Hepatocyte (in vitro differentiated cells): ENCODE measurements around the gene TMEM135. TPM values are rescaled to one million over a fixed set of nuclear protein-coding genes. Genes with fewer than 3 reads are reported as not detected.

Experiments
- DNase-seq: peaks from one replicate; pipeline ENCODE4 v3.0.0-alpha.2; 2016; ENCODE audit warnings: low spot score
- H2AFZ ChIP-seq: fragments of 200-600 bp; sonication (generic); 2 replicates; pipeline ENCODE4 v1.6.0; 2016; ENCODE audit warnings: antibody characterized with exemption, mild to moderate bottlenecking
- H3K27ac ChIP-seq: fragments of 200-600 bp; sonication (generic); 2 replicates; pipeline ENCODE4 v1.5.1; 2016; ENCODE audit warnings: mild to moderate bottlenecking
- H3K27me3 ChIP-seq: fragments of 200-600 bp; sonication (generic); 2 replicates; pipeline ENCODE4 v1.6.1; 2016
- H3K36me3 ChIP-seq: fragments of 200-600 bp; sonication (generic); replicated peaks from 2 replicates; pipeline ENCODE4 v1.5.1; 2016; ENCODE audit warnings: low read depth; ENCODE audit not compliant: insufficient read depth
- H3K4me1 ChIP-seq: fragments of 200-600 bp; sonication (generic); 2 replicates; pipeline ENCODE4 v1.5.1; 2016; ENCODE audit warnings: mild to moderate bottlenecking, moderate library complexity; ENCODE audit not compliant: insufficient read depth
- H3K4me2 ChIP-seq: fragments of 200-600 bp; sonication (generic); 2 replicates; pipeline ENCODE4 v1.6.0; 2016
- H3K4me3 ChIP-seq: fragments of 200-600 bp; sonication (generic); 2 replicates; pipeline ENCODE4 v1.5.1; 2016; ENCODE audit warnings: mild to moderate bottlenecking
- H3K79me2 ChIP-seq: fragments of 200-600 bp; sonication (generic); 2 replicates; pipeline ENCODE4 v1.6.0; 2017; ENCODE audit warnings: mild to moderate bottlenecking
- H3K9me2 ChIP-seq: fragments of 200-600 bp; sonication (generic); replicated peaks from 2 replicates; pipeline ENCODE4 v1.6.0; 2017; ENCODE audit warnings: mild to moderate bottlenecking; ENCODE audit not compliant: insufficient read depth
- H3K9me3 ChIP-seq: fragments of 200-600 bp; sonication (generic); 2 replicates; pipeline ENCODE4 v1.5.1; 2016; ENCODE audit warnings: low read depth, mild to moderate bottlenecking
- H4K20me1 ChIP-seq: fragments of 200-600 bp; sonication (generic); 2 replicates; pipeline ENCODE4 v1.6.0; 2016; ENCODE audit warnings: mild to moderate bottlenecking; ENCODE audit not compliant: insufficient read depth, poor library complexity, severe bottlenecking
- EZH2 ChIP-seq: fragments of 200-600 bp; sonication (generic); IDR thresholded peaks from 2 replicates; pipeline ENCODE4 v1.6.1; 2016; ENCODE audit warnings: antibody characterized with exemption, mild to moderate bottlenecking, borderline replicate concordance
- EZH2phosphoT487 ChIP-seq: fragments of 200-600 bp; sonication (generic); IDR thresholded peaks from one replicate; pipeline ENCODE4 v1.6.1; 2018; ENCODE audit warnings: antibody characterized with exemption, mild to moderate bottlenecking, low read depth, moderate library complexity; ENCODE audit not compliant: unreplicated experiment, severe bottlenecking
- WGBS: methylation state at CpG from one replicate; pipeline ENCODE4 v1.1.6; 2016; ENCODE audit warnings: low lambda C conversion rate; ENCODE audit errors: missing lambda C conversion rate; 5-methylcytosine and 5-hydroxymethylcytosine counted together
- polyA plus RNA-seq: library from polyadenylated mRNA; unstranded; fragments of >200 nt; fragmentation: Nextera tagmentation; extraction: Ambion mirVana; gene quantifications from 2 replicates; pipeline ENCODE4 v1.2.1, GENCODE V29; 2016
- total RNA-seq: library from RNA; depleted of rRNA; stranded (reverse); fragments of >200 nt; gene quantifications from 2 replicates; pipeline ENCODE4 v1.2.3, GENCODE V29; 2014
- TF ChIP-seq, protein P1 (sequence below): fragments of 200-600 bp; sonication (generic); IDR thresholded peaks from 2 replicates; pipeline ENCODE4 v1.5.1; 2016; ENCODE audit warnings: antibody characterized with exemption, mild to moderate bottlenecking; ENCODE audit not compliant: poor library complexity

Gene TMEM135
- total and polyA plus RNA-seq, 2 experiments from 2014 or later, result 26.7 to 52.0 TPM

DNA sequence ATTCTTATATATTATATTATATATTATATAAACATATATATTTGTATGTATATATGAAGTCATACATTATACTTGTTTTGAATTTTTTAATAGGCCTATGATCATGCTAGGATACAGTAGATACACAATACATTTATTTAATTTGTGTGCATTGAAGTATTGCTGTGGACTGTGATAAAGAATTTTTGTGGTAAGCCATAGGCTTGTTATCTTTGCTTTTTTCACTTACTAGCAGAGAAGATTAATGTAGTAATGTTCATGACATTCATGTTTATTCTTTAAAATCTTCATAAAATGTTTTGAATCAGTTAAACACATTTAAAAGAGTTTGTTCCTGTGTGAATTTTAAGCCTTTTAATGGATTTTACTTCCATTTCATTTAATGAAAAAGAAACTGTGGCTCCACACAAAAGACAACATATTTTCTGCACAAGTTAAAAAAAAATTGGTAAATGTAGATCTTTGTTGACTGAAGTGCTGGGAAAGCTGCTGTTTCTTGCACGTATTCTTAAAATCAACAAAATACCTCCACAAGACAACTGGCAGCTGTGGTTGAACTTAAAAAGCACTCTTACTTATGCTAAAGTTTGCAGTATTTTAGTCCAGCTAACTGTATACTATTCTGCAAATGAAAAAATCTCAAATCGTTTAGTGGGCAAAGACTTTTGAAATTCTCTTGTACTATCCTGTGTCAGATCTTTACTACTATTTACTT, 156.2 kb downstream of the TMEM135 start:
- WGBS, result 49% methylated on average over 2 of the region's 2 CpGs
- H3K4me1 ChIP-seq, result no peaks in the 10 kb centered on the region
- no peaks in the 10 kb centered on the region for H3K79me2 ChIP-seq
- DNase-seq, result no peak
- no peak overlapping the region for H3K4me3 ChIP-seq
- no peaks in the 10 kb centered on the region for H3K9me2 ChIP-seq
- TF ChIP-seq EZH2phosphoT487 (no peak), EZH2 (no peak)
- TF ChIP-seq, protein P1, sequence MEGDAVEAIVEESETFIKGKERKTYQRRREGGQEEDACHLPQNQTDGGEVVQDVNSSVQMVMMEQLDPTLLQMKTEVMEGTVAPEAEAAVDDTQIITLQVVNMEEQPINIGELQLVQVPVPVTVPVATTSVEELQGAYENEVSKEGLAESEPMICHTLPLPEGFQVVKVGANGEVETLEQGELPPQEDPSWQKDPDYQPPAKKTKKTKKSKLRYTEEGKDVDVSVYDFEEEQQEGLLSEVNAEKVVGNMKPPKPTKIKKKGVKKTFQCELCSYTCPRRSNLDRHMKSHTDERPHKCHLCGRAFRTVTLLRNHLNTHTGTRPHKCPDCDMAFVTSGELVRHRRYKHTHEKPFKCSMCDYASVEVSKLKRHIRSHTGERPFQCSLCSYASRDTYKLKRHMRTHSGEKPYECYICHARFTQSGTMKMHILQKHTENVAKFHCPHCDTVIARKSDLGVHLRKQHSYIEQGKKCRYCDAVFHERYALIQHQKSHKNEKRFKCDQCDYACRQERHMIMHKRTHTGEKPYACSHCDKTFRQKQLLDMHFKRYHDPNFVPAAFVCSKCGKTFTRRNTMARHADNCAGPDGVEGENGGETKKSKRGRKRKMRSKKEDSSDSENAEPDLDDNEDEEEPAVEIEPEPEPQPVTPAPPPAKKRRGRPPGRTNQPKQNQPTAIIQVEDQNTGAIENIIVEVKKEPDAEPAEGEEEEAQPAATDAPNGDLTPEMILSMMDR, result no peak
- no peaks in the 10 kb centered on the region for H3K27me3 ChIP-seq
- no peak overlapping the region for H2AFZ ChIP-seq
- no peak overlapping the region for H3K27ac ChIP-seq
- H3K36me3 ChIP-seq, result no peaks in the 10 kb centered on the region
- no peaks in the 10 kb centered on the region for H4K20me1 ChIP-seq
- H3K9me3 ChIP-seq, result no peaks in the 10 kb centered on the region
- H3K4me2 ChIP-seq, result peak overlapping the region; percentile 7

DNA sequence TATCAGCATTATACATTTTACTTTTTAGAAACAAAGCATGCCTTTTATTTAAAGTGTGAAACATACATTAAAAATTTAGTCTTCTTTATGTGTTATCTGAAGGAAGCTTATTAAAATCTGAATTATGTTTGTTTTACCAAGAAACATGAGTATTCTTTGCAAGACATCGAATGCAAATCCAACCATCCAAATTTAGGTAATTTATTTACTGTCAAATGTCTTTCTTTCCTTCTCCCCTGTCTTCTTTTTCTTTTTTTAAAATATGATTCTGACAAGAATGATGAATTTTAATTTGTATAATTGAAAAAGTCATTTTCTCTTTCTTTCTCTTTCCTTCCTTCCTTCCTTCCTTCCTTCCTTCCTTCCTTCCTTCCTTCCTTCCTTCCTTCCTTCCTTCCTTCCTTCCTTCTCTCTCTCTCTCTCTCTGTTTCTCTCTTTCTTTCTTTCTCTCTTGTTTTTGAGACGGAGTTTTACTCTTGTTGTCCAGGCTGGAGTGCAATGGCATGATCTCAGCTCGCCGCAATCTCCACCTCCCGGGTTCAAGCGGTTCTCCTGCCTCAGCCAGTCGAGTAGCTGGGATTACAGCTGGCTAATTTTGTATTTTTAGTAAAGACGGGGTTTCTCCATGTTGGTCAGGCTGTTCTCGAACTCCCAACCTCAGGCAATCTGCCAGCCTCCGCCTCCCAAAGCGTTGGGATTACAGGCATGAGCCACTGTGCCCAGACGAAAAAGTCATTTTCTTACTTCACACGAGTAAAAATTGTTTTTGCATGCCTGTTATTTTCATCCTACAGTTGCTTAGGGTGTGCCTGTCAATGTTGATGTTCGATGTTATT, 157.5 kb downstream of the TMEM135 start:
- Histone ChIP-seq H3K4me3 (no peak overlapping the region), H3K27me3 (no peaks in the 10 kb centered on the region), H4K20me1 (no peaks in the 10 kb centered on the region), H3K9me2 (no peaks in the 10 kb centered on the region), H3K9me3 (no peaks in the 10 kb centered on the region), H3K79me2 (no peaks in the 10 kb centered on the region), H3K36me3 (no peaks in the 10 kb centered on the region), H3K27ac (no peak overlapping the region), H3K4me2 (no peak overlapping the region), H2AFZ (no peak overlapping the region), H3K4me1 (no peaks in the 10 kb centered on the region)
- TF ChIP-seq EZH2 (no peak), EZH2phosphoT487 (no peak)
- TF ChIP-seq, protein P1, result no peak
- no peak for DNase-seq
- WGBS, result 92% methylated on average over 14 of the region's 14 CpGs

DNA sequence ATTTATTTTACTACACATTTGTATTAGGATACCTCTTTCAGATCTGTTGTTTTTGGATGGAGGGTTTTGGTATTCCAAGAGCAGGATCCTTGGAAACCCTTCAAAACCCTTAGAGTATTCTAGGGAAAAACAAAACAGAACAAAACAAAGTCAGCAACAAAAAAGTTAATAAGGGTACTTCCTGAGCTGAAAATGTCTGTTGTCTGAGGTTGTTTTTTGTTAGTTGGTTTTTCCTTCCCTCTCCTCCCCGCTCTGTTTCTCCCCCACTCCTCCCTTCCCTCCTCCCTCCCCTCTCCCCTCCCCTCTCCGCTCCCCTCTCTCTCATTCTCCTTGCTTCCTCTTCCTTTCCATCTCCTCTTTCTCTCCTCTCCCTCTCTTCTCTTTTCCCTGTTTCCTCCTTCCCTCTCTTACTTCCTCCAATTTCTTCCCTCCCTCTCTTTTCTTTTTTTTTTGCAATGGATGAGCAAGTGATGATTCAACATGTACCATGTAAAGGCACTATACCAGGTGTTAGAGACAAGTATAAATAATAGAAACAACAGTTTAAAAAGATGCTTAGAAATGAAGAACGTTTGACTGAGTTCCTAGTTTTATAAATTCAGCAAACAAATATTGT, 160.6 kb downstream of the TMEM135 start:
- Histone ChIP-seq H3K4me3 (no peak overlapping the region), H3K27me3 (no peaks in the 10 kb centered on the region), H3K9me3 (no peaks in the 10 kb centered on the region), H3K9me2 (no peaks in the 10 kb centered on the region), H3K36me3 (no peaks in the 10 kb centered on the region), H2AFZ (no peak overlapping the region), H3K27ac (no peak overlapping the region), H3K79me2 (no peaks in the 10 kb centered on the region), H3K4me1 (no peaks in the 10 kb centered on the region), H3K4me2 (no peak overlapping the region), H4K20me1 (no peaks in the 10 kb centered on the region)
- WGBS, result 97% methylated on average over 1 of the region's 3 CpGs
- TF ChIP-seq, protein P1, result no peak
- TF ChIP-seq EZH2phosphoT487 (no peak), EZH2 (no peak)
- DNase-seq, result no peak
